Measurements from ENCODE around the gene SRPRB. TPM values are rescaled to one million over a fixed set of nuclear protein-coding genes. Genes with fewer than 3 reads are reported as not detected.

The SRPRB gene
- polyA plus RNA-seq, 1 of the 3 experiments (the other 2 are of a cell fraction): 54.3 TPM

GRCh38 chr3:133833880-133834620 lies 28.4 kb downstream of the SRPRB start:
- ChIA-PET POLR2A (no interaction called here), CTCF (interaction anchor here (1.9 kb wide), 1 partner anchor 379 kb away, joined by 6 read pairs; no protein-coding TSS in a partner anchor)
- Histone ChIP-seq H3F3A (replicated peaks; ENCODE audit: insufficient read depth) (no peaks in the 10 kb centered on the region), H3K4me3 (ENCODE audit: low read depth in 2 of 2, low read length in 1 of 2) (no peak overlapping the region), H3K9me2 (no peaks in the 10 kb centered on the region), H3K27me3 (ENCODE audit: insufficient read depth) (no peaks in the 10 kb centered on the region), H4K20me1 (ENCODE audit: insufficient read depth) (no peaks in the 10 kb centered on the region), H3K4me1 (ENCODE audit: control insufficient read depth in 1 of 2, insufficient read depth in 2 of 2, low read depth in 1 of 2, low read length in 1 of 2) (no peaks in the 10 kb centered on the region), H3K36me3 (replicated peaks in 1 of 2; ENCODE audit: control insufficient read depth in 1 of 2, insufficient read depth in 2 of 2, low read length in 1 of 2) (no peaks in the 10 kb centered on the region), H2AFZ (ENCODE audit: low read depth) (no peak overlapping the region), H3K27ac (ENCODE audit: low read depth in 2 of 2, low read length in 1 of 2) (no peak overlapping the region), H3K9me3 (no peaks in the 10 kb centered on the region), H3K4me2 (no peak overlapping the region), H3K9ac (no peak overlapping the region), H3K79me2 (ENCODE audit: insufficient read depth) (no peaks in the 10 kb centered on the region)
- no peak for TF ChIP-seq GABPA (IDR thresholded peaks at IDR 0.05; ENCODE audit: low read depth)
- 84% methylated on average over 10 of the region's 13 CpGs for WGBS (ENCODE audit: low lambda C conversion rate)
- no peak for DNase-seq

- TF ChIP-seq RCOR1 (IDR thresholded peaks at IDR 0.05; ENCODE audit: low read length) (no peak), SMC3 (IDR thresholded peaks at IDR 0.05; ENCODE audit: low read depth, low read length) (no peak), SIN3A (IDR thresholded peaks at IDR 0.05; ENCODE audit: borderline replicate concordance, low read depth, low read length) (no peak), ELF1 (IDR thresholded peaks at IDR 0.05) (no peak), EZH2phosphoT487 (IDR thresholded peaks at IDR 0.05; ENCODE audit: borderline replicate concordance, low read depth) (no peak), CTCF (IDR thresholded peaks at IDR 0.05) (no peak), YY1 (IDR thresholded peaks at IDR 0.05; ENCODE audit: low read depth) (no peak), FOXJ3 (CRISPR knock-in tag; IDR thresholded peaks at IDR 0.05) (no peak), EP300 (IDR thresholded peaks at IDR 0.05; ENCODE audit: borderline replicate concordance in 1 of 2, low read depth in 1 of 2, low read length in 1 of 2) (no peak), ZBTB33 (IDR thresholded peaks at IDR 0.05; ENCODE audit: borderline replicate concordance, low read depth) (no peak)
- no peaks in the 10 kb centered on the region for H3K79me2 ChIP-seq (ENCODE audit: insufficient read depth)
- no peak overlapping the region for H3K4me2 ChIP-seq
- H3K4me1 ChIP-seq (ENCODE audit: control insufficient read depth in 1 of 2, insufficient read depth in 2 of 2, low read depth in 1 of 2, low read length in 1 of 2): no peaks in the 10 kb centered on the region
- no peak overlapping the region for H3K4me3 ChIP-seq (ENCODE audit: low read depth in 2 of 2, low read length in 1 of 2)
- WGBS (ENCODE audit: low lambda C conversion rate): 92% methylated on average over 14 of the region's 14 CpGs
- no peaks in the 10 kb centered on the region for H3F3A ChIP-seq (replicated peaks; ENCODE audit: insufficient read depth)
- no peak for DNase-seq
- H3K9me2 ChIP-seq: no peaks in the 10 kb centered on the region
- H3K27me3 ChIP-seq (ENCODE audit: insufficient read depth): no peaks in the 10 kb centered on the region
- no peak overlapping the region for H2AFZ ChIP-seq (ENCODE audit: low read depth)
- H3K9ac ChIP-seq: no peak overlapping the region
- no peaks in the 10 kb centered on the region for H3K36me3 ChIP-seq (replicated peaks in 1 of 2; ENCODE audit: control insufficient read depth in 1 of 2, insufficient read depth in 2 of 2, low read length in 1 of 2)
- CTCF ChIA-PET: no interaction called here
- no peak overlapping the region for H3K27ac ChIP-seq (ENCODE audit: low read depth in 2 of 2, low read length in 1 of 2)
- H4K20me1 ChIP-seq (ENCODE audit: insufficient read depth): no peaks in the 10 kb centered on the region
- no peaks in the 10 kb centered on the region for H3K9me3 ChIP-seq
- POLR2A ChIA-PET: no interaction called here
Measured at GRCh38 chr3:133834621-133835417, 29.2 kb downstream of the SRPRB start.

Data from SK-N-SH (cell line).